AG08395 (cell line): ENCODE measurements around the gene POLA1.
"Not testable (repeated sequence)": the region's sequence is repeated elsewhere in the genome, so short reads cannot be mapped to it uniquely, and the experiment has no call there.

Experiments used
- DNase-seq: peaks from one replicate; pipeline ENCODE4 v3.0.0; 2012; ENCODE audit warnings: mixed read lengths, low spot score

POLA1 gene

GRCh38 chrX:24799565-24799964 lies 105.8 kb downstream of the POLA1 start:
- no peak for DNase-seq

DNA sequence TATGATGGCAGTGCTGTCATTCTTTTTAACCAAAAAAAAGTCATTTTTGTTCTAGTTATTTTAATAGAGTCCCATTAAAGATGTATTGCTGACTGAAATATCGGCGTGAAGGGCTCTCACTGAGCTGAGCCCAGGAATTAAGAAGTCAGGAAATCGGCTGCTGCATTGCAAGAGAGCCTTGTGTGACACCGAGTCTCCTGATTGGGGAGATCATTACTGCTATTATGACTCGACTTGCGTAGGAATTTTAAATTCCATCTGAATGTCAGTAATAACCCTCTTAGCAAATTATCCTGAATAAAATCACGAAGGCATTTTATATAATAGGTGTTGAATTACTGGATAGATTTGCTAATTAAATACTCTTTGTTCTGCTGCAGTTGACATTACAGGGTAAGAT lies 111.5 kb downstream of the POLA1 start:
- no peak for DNase-seq

DNA sequence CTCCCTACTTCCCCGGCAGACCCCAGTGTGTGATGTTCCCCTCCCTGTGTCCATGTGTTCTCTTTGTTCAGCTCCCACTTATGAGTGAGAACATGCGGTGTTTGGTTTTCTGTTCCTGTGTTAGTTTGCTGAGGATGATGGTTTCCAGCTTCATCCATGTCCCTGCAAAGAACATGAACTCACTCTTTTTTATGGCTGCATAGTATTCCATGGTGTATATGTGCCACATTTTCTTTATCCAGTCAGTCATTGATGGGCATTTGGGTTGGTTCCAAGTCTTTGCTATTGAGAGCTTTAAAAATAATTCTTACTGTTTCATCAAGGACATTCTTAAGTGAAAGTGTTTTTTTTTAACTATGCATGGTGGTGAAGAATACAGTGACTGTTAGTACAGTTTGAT lies 126.1 kb downstream of the POLA1 start:
- not testable (repeated sequence) for DNase-seq

DNA sequence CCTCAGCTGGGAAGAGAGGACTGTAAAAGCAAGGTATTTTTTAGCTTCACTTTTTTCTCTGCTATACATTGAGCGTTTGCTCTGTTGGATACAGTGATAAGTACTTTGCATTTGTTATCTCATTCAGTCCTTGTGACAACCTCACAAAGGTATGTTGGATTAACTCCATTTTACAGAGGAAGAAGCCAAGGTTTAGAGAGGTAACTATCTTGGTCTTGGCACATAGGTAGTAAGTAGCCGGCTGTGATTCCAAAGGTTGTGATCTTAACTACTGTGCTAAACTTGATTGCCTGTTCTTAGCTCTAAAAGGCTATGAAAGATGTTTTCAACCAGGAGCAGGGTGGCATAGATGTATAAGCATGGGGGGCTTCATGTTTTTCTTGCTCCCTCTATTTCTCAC lies 134.4 kb downstream of the POLA1 start:
- DNase-seq = no peak

DNA sequence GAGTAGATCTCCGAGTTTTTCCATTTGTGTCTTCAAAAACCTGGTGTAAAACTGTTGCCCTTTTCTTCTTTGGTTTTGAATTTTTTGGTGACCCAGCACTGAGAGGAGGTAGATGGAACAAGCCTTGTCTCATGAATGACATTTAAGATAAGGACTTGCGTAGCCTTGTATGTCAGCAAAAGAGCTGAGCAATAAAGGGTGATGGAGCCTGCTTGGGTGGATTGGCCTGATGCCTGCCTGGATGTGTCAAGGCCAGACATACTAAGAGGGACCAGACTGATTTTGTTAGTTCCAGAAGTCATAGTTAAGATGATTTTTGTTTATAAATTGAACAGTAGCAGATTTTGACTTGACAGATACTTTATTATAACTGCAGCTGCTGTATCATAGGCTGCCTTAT lies 134.9 kb downstream of the POLA1 start:
- DNase-seq = no peak

DNA sequence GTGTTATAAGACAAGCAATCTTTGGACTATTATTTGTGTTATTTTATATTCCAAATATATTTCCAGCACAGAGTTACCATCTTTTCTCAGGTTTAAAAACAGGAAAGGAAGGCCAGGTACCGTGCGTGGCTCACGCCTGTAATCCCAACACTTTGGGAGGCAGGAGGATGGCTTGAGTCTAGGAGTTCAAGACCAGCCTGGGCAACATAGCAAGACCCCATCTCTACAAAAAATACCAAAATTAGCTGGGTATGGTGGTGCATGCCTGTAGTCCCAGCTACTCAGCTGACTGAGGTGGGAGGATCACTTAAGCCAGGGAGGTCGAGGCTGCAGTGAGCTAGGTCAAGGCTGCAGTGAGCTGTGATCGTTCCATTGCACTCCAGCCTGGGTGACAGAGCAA lies 140.0 kb downstream of the POLA1 start:
- DNase-seq = no peak

DNA sequence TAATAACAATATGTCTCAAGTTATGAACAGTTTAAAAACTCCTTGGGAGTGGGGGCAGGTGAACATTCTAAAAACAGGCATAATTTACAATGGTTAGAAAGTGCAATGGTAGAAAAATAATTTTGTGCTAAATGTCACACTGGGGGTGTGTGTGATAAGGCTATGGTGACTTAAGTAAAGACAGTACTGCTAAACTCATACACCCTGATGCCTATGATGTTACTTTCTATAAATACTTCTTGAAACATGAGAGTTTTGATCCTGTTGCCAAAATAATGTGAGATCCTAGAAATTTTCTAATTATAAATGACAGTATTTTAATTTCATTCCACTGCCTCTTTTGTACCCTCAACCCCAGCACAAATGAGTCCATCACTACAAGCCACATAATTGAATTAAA lies 144.2 kb downstream of the POLA1 start:
- no peak for DNase-seq

DNA sequence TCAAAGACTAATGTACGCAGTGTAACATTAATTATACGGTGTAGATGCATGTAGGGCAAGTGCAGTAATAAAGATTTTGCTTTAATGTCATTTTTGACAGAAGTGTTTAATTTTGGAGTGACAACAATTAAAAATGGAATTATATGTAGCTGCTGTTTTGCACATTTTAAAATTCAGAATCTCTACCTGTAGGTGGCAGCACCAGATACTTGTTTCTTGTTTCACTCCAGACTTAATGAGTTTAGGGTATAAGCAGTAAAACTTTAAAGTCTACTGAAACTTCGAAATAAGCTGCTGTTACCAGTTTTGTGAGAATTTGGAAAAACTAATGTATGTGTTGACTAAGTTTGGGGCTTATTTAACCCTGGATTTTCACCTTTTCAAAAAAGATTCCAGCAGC lies 144.9 kb downstream of the POLA1 start:
- peak; percentile 15 for DNase-seq

DNA sequence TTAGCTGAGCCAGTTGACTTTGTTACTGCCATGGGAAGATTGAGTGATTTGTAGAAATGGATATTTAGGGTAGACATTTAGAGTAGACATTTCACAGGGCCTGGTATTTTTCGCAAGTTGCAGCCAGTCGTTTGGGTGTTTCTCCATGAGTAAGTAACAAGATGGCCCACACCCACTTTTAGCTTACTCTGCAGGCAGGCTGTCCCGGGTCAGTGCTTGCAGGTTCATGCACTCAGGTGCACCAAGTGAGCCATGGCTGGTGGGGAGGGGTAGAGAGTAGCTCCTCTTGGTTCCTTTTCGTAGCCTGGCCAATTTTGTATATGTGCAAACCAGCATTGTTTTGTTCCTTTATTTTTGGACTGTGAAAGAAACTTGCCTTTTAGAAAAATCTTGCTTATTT lies 145.6 kb downstream of the POLA1 start:
- no peak for DNase-seq

GRCh38 chrX:24842486-24842885 lies 148.8 kb downstream of the POLA1 start:
- DNase-seq = no peak

DNA sequence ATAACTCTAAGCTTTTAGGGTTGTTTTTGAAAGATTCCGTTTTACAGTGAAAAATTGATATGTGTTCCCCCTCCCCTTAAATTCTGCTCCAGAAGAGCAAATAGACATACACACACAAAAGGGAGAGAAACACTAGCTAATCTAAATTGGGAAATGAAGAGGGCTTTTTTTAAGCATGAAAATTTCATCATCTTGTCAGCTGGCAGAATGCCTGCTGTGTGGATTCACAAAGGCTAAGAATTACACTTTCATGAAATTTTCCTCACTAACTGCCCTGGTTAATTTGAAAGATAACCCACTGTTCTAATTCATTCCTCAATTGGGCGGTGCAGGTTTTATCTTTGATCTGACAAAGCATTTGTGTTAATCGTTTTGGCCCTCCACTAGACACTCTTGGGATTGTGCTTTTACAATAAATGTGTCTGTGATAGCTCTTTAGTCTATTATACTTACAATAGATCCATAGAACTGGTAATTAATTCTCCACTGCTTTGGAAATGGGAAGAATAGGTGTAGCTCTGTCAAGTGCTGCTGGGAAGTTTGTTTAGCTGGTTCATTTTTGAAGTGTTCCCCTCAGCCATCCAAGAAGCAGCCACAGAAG lies 152.9 kb downstream of the POLA1 start:
- DNase-seq = no peak

DNA sequence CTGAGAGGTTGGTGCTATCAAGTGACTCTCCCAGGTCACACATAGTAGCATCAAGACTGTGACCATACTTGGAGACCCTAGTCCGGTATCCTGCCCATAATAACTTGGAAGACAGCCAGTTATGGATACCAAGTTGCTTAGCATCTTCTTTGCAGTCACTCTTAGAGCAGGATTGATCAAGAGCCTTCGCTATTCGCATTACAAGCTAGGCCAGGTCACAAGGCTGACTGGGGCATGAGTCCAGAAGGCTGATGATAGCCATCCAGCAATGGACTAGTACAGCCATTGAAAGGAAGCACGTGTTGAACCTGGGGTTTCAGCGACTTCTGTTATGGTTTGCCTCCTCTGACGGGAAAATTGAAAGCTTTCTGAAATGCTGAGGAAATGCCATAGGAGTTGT lies 157.6 kb downstream of the POLA1 start:
- no peak for DNase-seq

- no peak for DNase-seq
Observed at GRCh38 chrX:24851780-24852179, 158.1 kb downstream of the POLA1 start.

DNA sequence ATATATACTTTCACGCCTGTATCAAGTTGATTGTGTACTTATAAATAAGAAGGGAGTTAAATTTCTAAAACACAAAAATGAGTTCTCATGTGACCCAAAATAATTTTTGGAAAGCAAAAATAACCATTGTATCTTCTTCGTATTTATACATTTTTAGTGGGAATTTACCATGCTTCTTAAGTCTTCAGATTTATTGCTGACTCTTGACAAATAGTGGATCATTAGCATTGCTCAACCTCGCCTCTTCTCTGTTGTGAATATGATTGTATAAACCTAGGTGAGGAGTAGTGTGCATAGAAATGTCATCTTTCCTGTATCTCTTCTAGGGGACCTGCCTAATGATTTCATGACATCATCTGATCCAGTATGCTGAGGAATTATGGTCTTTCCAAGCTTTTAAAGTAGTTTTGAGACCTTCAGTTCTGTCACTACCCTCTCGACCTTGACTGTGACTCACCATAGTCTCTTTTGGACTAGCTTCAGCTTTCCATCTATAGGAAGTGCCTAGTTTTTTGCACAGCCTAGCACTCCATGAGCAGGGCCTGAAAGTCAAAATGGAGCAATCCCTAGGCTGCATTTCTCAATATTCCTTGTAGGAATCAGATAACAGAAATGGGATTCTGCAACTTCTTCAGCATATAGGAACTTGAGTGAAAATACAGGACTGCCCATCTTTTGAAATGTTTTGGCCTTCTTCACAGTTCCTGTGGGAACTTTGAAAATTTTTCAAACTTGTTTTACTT lies 164.5 kb downstream of the POLA1 start:
- DNase-seq = no peak

DNA sequence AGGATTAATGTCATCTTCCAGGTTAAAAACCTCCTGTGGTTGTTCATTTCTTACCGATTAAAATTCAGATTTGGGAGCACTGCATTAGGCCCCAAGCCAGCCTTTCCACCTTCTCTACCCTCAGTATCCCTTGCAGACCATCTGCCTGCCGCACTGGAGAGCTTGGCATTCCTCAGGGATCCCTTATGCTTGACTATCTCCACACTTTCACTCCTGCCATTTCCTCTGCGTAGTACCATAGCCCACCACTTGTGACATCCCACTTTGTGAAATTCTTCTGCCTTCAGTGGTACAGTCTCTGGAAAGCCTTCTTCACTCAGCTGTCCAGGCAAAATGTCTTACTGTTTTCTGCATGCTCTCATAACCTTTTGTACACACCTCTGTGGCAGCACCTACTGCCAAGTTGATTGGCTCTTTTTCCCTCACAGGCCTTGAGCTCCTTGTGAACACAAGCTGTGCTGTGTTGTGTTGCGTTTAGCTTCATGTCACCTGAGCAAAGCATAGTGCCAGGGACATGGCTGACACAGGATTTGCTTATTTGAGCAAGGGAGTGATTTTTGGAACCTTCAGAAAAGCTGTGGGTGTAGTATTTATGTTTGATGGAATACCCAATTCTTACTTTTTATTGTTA lies 165.6 kb downstream of the POLA1 start:
- no peak for DNase-seq

GRCh38 chrX:24860140-24860539 lies 166.4 kb downstream of the POLA1 start:
- DNase-seq = no peak

DNA sequence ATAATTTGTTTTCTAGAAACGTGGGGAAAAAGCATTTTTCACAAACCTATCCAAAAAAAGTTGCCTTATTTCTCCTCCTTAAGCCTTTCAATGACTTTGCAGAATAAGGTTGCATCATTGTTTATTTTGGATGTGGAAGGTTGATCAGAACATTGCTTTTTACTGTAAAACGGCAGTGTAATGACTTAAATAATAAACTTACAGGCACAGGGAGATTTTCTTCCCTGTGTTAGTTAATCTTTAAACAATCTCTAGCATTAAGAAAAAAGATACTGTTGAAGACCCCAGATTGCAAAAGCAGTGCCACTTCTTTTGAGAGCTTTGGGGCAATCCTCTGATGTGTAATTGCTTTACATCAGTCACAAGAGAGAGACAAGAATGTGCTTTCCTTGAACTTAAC lies 168.6 kb downstream of the POLA1 start:
- DNase-seq = no peak

DNA sequence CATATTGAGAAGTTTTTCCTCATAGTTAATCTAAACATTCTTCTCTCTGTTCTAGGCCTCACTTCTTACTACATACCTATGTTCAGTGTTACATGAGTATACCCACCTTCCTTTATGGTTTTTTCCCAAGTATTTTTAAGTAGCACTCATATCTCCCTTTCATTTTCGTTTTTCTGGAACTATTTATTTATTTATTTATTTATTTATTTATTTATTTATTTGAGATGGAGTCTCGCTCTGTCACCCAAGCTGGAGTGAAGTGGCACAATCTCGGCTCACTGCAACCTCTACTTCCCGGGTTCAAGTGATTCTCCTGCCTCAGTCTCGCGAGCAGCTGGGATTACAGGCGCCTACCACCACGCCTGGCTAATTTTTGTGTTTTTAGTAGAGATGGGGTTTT lies 170.1 kb downstream of the POLA1 start:
- not testable (repeated sequence) for DNase-seq

DNA sequence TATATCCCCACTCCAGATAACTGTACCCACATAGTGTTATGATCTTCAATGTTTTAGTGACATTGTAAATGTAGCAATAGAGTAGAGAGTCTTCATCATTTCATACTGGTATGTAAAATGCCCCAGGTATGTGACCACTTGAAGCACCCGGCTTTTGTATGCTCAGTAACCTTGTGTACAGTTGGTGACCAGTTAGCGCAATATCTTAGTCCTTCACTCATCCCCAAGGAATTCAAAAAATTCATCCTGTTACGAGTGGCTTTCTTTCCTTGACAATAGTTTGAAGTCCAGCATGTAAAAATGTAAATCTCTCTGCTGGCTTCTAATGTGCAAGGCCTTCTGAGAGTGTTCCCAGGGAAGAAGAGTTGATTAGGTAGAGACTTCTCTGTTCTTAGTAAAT lies 176.4 kb downstream of the POLA1 start:
- no peak for DNase-seq

GRCh38 chrX:24874604-24875247 lies 181.0 kb downstream of the POLA1 start:
- DNase-seq = no peak

DNA sequence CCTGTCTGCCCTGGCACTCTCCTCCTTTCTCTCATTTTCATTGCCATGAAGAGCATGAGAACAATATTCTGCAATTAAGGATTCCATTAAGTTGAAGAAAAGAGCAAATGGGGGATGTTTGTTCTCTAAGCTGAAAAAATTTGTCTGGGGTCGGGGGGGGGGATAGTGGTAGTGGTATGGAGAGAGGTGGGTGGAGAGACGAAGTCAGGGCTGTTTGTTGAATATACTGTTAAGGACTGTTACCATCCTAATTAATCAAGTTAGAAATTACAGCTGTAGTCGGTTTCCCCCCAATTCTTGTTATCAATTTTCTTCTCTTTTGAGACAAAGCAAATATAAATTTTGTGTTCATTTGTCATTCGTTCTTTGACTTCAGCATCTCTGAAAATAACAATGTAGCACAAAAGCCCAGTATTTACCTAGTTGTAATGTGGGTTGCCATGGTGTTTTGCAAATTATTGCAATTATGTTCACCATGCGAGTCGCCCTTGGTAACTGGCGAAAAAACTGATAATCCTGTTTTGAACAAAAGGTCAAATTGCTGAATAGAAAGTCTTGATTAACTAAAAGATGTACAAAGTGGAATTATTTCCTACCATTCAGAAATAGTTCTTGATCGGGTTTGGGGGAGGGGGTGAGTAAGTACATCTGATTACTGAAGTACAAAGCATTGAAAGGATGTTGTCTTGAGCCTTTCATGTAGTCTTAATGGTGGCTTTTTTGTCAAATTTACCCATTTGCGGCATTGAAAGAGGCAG lies 183.0 kb downstream of the POLA1 start:
- DNase-seq = no peak

DNA sequence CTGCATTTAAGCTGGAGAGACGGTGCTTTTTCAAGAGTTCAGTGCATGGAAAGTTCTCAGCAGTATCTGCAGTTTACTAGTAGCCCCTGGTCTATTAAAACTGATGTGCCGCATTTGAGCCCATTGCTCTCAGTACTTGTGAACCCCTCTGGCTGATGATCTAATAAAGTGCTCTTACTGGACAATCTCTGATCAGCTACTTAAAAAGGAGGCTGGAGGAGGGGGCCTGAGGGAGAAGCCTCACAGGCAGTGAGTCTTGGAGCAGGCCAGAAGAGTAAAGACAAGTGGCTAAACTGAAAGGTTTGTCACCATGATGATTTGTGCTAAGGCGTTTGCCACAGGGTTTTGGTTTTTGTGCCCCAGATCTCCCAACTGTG lies 183.6 kb downstream of the POLA1 start:
- DNase-seq = no peak
